Kidney (tissue), 14 donors: ENCODE data around the gene WDFY2. TPM values are rescaled to one million over a fixed set of nuclear protein-coding genes. Genes with fewer than 3 reads are reported as not detected.

ENCODE experiments used
- DNase-seq, 5 donors: peaks; one replicate each; pipeline ENCODE4 v3.0.0-alpha.2; 2013 to 2020
- FAIRE-seq: peaks from 2 replicates; lab custom pipeline; 2012; peaks lifted over from hg19 to GRCh38; lab: Jason Lieb, UNC
- H3K27ac ChIP-seq, 2 donors: one replicate each; pipeline ENCODE4 v1.7.0; 2013; ENCODE audit warnings: low read depth in 2 of 2, low read length in 2 of 2, inconsistent platforms in 1 of 2
- H3K27me3 ChIP-seq: one replicate; pipeline ENCODE4 v1.7.1; 2013; ENCODE audit warnings: low read length, inconsistent platforms; ENCODE audit not compliant: control insufficient read depth, insufficient read depth
- H3K36me3 ChIP-seq, 3 donors: one replicate each; pipeline versions ENCODE4 v1.7.0 to v1.7.1; 2013; ENCODE audit warnings: low read length in 3 of 3, control low read depth in 1 of 3, inconsistent platforms in 1 of 3; ENCODE audit not compliant: insufficient read depth in 3 of 3, control insufficient read depth in 2 of 3
- H3K4me1 ChIP-seq, 3 donors: one replicate each; pipeline versions ENCODE4 v1.7.0 to v1.7.1; 2013; ENCODE audit warnings: low read length in 3 of 3, inconsistent platforms in 1 of 3, low read depth in 1 of 3; ENCODE audit not compliant: control insufficient read depth in 2 of 3, insufficient read depth in 2 of 3
- H3K4me3 ChIP-seq, 3 donors: one replicate each; pipeline versions ENCODE4 v1.7.0 to v1.8.1; 2013; ENCODE audit warnings: low read length in 3 of 3, control low read depth in 1 of 3, inconsistent platforms in 1 of 3
- H3K9ac ChIP-seq, 3 donors: one replicate each; pipeline versions ENCODE4 v1.7.0 to v1.7.1; 2013; ENCODE audit warnings: low read length in 3 of 3, control low read depth in 1 of 3, inconsistent platforms in 1 of 3
- H3K9me3 ChIP-seq, 3 donors: one replicate each; pipeline versions ENCODE4 v1.7.0 to v1.7.1; 2013; ENCODE audit warnings: low read length in 3 of 3, control low read depth in 1 of 3, inconsistent platforms in 1 of 3; ENCODE audit not compliant: control insufficient read depth in 2 of 3, insufficient read depth in 1 of 3
- CTCF ChIP-seq: IDR thresholded peaks from 3 replicates; pipeline ENCODE4 v1.5.1; 2012; ENCODE audit warnings: mild to moderate bottlenecking, moderate library complexity, borderline replicate concordance; ENCODE audit not compliant: insufficient read depth; ENCODE audit errors: extremely low read depth
- intact Hi-C: fragments of 100-400 bp; cut with DNase I; formaldehyde crosslinking; loops from one replicate; pipeline ENCODE4 v1.11.1; 2022
- polyA plus RNA-seq: library from polyadenylated mRNA; stranded (reverse); fragments of 350-450 nt; fragmentation: Illumina TruSeq; extraction: RNeasy Lipid Tissue Mini Kit (QIAGEN cat#74804); gene quantifications from one replicate; pipeline ENCODE4 v1.2.3, GENCODE V29; 2014; ENCODE audit warnings: low read depth, low replicate concordance; ENCODE audit not compliant: insufficient read depth
- total RNA-seq: library from RNA; stranded (reverse); fragmentation: NEBNext Ultra II Directional; extraction: Animal tissue kit (Norgen Biotek cat#: 25700); gene quantifications from one replicate; pipeline ENCODE4 v1.2.1, GENCODE V29; 2021
- donor health status: control.
- donor health status: control.
- donor health status: control.
- donor health status: control.
- donor health status: control.
- donor health status: DM: yes; HTN: yes; CAD: no.
- donor health status: Normal renal cell carcinoma (clear cell type).

The WDFY2 gene
- total and polyA plus RNA-seq, 2 donors from 2014 or later, result 4.8 to 13.0 TPM

GRCh38 chr13:51767100-51767499 is 182.8 kb downstream of the WDFY2 start:
- H3K4me1 ChIP-seq, result peaks cover 0 to 25% (median 11%) of the 10 kb centered on the region in 3 donors

DNA sequence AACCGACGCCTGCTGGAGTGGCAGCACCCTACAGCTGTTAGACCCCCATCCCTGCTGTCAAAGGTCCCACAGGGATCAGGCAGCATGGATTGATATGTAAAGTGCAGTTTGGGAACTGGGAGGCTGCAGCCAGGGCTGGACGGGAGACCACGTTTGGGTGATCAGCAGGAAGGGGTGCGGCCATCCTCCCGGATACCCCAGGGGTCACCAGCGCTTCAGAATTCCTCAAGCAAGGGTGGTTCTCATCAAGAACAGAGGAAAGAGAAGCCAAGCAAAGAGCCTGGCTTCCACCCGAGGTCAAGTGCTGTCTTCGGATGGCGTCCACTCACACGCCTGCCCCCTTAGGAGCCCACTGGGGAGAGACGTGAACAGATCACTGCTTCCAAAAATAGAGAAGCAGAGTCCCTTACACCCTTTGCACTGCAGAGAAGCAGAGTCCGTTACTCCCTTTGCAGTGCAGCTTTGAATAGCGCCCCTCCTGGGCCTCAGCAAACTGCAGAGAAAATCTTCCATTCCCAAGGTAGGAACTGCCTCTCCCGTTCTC is 184.2 kb downstream of the WDFY2 start:
- no peaks in the 10 kb centered on the region for H3K9me3 ChIP-seq
- no peak overlapping the region for H3K9ac ChIP-seq
- no peak overlapping the region for H3K4me3 ChIP-seq
- TF ChIP-seq CTCF, result no peak
- FAIRE-seq, result no peak
- no peak for DNase-seq
- peaks cover 0 to 14% (median 6%) of the 10 kb centered on the region in 3 donors for H3K36me3 ChIP-seq
- H3K4me1 ChIP-seq, result peaks cover 0 to 25% (median 11%) of the 10 kb centered on the region in 3 donors
- intact Hi-C loops, result no loop called here
- H3K27ac ChIP-seq, result no peak overlapping the region
- H3K27me3 ChIP-seq, result no peaks in the 10 kb centered on the region

More at GRCh38 chr13:51767100-51767499, 182.8 kb downstream of the WDFY2 start:
- Histone ChIP-seq H3K4me3 (no peak overlapping the region), H3K9ac (no peak overlapping the region), H3K36me3 (peaks cover 0 to 20% (median 6%) of the 10 kb centered on the region in 3 donors), H3K27ac (no peak overlapping the region), H3K27me3 (no peaks in the 10 kb centered on the region), H3K9me3 (no peaks in the 10 kb centered on the region)
- intact Hi-C loops, result no loop called here
- no peak for FAIRE-seq
- no peak for DNase-seq
- no peak for TF ChIP-seq CTCF

GRCh38 chr13:51768976-51769375 is 184.7 kb downstream of the WDFY2 start:
- H3K27ac ChIP-seq, result no peak overlapping the region
- no peaks in the 10 kb centered on the region for H3K27me3 ChIP-seq
- H3K36me3 ChIP-seq, result peaks cover 0 to 14% (median 6%) of the 10 kb centered on the region in 3 donors
- no peak overlapping the region for H3K9ac ChIP-seq
- no peaks in the 10 kb centered on the region for H3K9me3 ChIP-seq
- H3K4me3 ChIP-seq, result no peak overlapping the region
- intact Hi-C loops, result no loop called here
- FAIRE-seq, result no peak
- peaks cover 0 to 23% (median 11%) of the 10 kb centered on the region in 3 donors for H3K4me1 ChIP-seq
- TF ChIP-seq CTCF, result no peak
- peak in 1 of 5 donors; percentile 67 for DNase-seq
